Sigmoid colon (tissue), 7 donors: Measurements from ENCODE around the gene DLK2. TPM values are rescaled to one million over a fixed set of nuclear protein-coding genes. Genes with fewer than 3 reads are reported as not detected.
"Not testable (repeated sequence)": the region's sequence is repeated elsewhere in the genome, so short reads cannot be mapped to it uniquely, and the experiment has no call there.

Source experiments
- DNase-seq: peaks from one replicate; pipeline ENCODE4 v3.0.0-alpha.2; 2019
- H3K27ac ChIP-seq, 4 donors: fragments of 200-600 bp; sonication (generic); one replicate each; pipeline ENCODE4 v1.5.1; 2016 to 2019; ENCODE audit warnings: mild to moderate bottlenecking in 1 of 4
- H3K27me3 ChIP-seq, 3 donors: fragments of 200-600 bp; sonication (generic); one replicate each; pipeline ENCODE4 v1.5.1; 2019; ENCODE audit warnings: mild to moderate bottlenecking in 1 of 3
- H3K36me3 ChIP-seq, 4 donors: fragments of 200-600 bp; sonication (generic); one replicate each; pipeline ENCODE4 v1.5.1; 2016 to 2019
- H3K4me1 ChIP-seq, 4 donors: fragments of 200-600 bp; sonication (generic); one replicate each; pipeline ENCODE4 v1.5.1; 2017 to 2019
- H3K4me3 ChIP-seq, 4 donors: fragments of 200-600 bp; sonication (generic); one replicate each; pipeline ENCODE4 v1.5.1; 2017 to 2019; ENCODE audit warnings: mild to moderate bottlenecking in 2 of 4, moderate library complexity in 1 of 4
- H3K9me3 ChIP-seq, 4 donors: fragments of 200-600 bp in 3 of 4; sonication (generic) in 3 of 4; one replicate each; pipeline versions ENCODE4 v1.5.1 to v1.6.1; 2013 to 2019
- CTCF ChIP-seq, 4 experiments: fragments of 450-650 bp in 3 of 4; fragments of 200-600 bp in 1 of 4; IDR thresholded peaks; one replicate each; pipeline ENCODE4 v1.5.1; 2016 to 2019; ENCODE audit warnings: antibody characterized with exemption in 4 of 4, mild to moderate bottlenecking in 3 of 4, moderate library complexity in 2 of 4
- EP300 ChIP-seq, 4 donors: sonication (generic); formaldehyde crosslinking; IDR thresholded peaks; one replicate each; pipeline ENCODE4 v1.6.1; 2017; ENCODE audit warnings: antibody characterized with exemption in 4 of 4
- POLR2A ChIP-seq, 2 donors: fragments of 450-650 bp; IDR thresholded peaks; one replicate each; pipeline ENCODE4 v1.6.1; 2016; ENCODE audit warnings: antibody characterized with exemption in 2 of 2, mild to moderate bottlenecking in 2 of 2, moderate library complexity in 2 of 2
- POLR2AphosphoS5 ChIP-seq, 4 donors: sonication (generic); formaldehyde crosslinking; IDR thresholded peaks; one replicate each; pipeline ENCODE4 v1.6.1; 2017; ENCODE audit warnings: antibody characterized with exemption in 4 of 4
- WGBS, 2 donors: extraction: QIAGEN DNeasy Blood & Tissue Kit; methylation state at CpG; one replicate each; pipeline ENCODE4 v1.1.7; 2013; 5-methylcytosine and 5-hydroxymethylcytosine counted together
- intact Hi-C: fragments of 100-400 bp; cut with DNase I; formaldehyde crosslinking; loops from one replicate; pipeline ENCODE4 v1.15.1; 2023
- polyA plus RNA-seq, 3 donors: library from polyadenylated mRNA; stranded (reverse); fragments of 200-250 nt; gene quantifications; one replicate each; pipeline ENCODE4 v1.2.3, GENCODE V29; 2013
- total RNA-seq, 4 donors: library from RNA; depleted of rRNA; stranded (reverse); fragments of >200 nt; gene quantifications; one replicate each; pipeline ENCODE4 v1.1.0, GENCODE V29; 2016
- donor health status: healthy with polysubstance abuse.
- donor health status: Bipolar disorder and iron deficiency.
- donor health status: healthy.

DLK2 gene
- total and polyA plus RNA-seq, 7 donors = 0.64 TPM; not detected in 6

- Histone ChIP-seq H3K4me1 (no peaks in the 10 kb centered on the region), H3K27ac (no peak overlapping the region), H3K27me3 (peaks cover 0 to 49% (median 19%) of the 10 kb centered on the region in 3 donors), H3K36me3 (no peaks in the 10 kb centered on the region), H3K4me3 (no peak overlapping the region), H3K9me3 (no peaks in the 10 kb centered on the region)
- 75 to 88% methylated on average over 8 of the region's 8 CpGs for WGBS, 2 donors
- TF ChIP-seq EP300 (IDR thresholded peaks at IDR 0.05) (no peak), CTCF (IDR thresholded peaks at IDR 0.05) (no peak), POLR2AphosphoS5 (IDR thresholded peaks at IDR 0.05) (no peak)
- intact Hi-C loops = no loop called here
- DNase-seq = no peak
These were observed 9.0 kb upstream of the DLK2 start for GRCh38 chr6:43464337-43464736.

GRCh38 chr6:43461936-43462335 lies 6.6 kb upstream of the DLK2 start:
- Histone ChIP-seq H3K27me3 (peaks cover under 1 to 66% (median 34%) of the 10 kb centered on the region in 3 donors), H3K4me3 (no peak overlapping the region), H3K27ac (no peak overlapping the region), H3K9me3 (no peaks in the 10 kb centered on the region), H3K4me1 (no peaks in the 10 kb centered on the region), H3K36me3 (no peaks in the 10 kb centered on the region)
- intact Hi-C loops = no loop called here
- DNase-seq = no peak
- WGBS, 2 donors = 70 to 77% methylated on average over 5 of the region's 5 CpGs
- TF ChIP-seq EP300 (IDR thresholded peaks at IDR 0.05) (no peak), POLR2A (IDR thresholded peaks at IDR 0.05) (no peak)

- Histone ChIP-seq H3K36me3 (no peaks in the 10 kb centered on the region), H3K4me3 (no peak overlapping the region), H3K27ac (no peak overlapping the region), H3K27me3 (peaks cover 14 to 79% (median 43%) of the 10 kb centered on the region in 3 donors), H3K9me3 (no peaks in the 10 kb centered on the region), H3K4me1 (peaks cover 0 to 12% (median 12%) of the 10 kb centered on the region in 4 donors)
- no peak for TF ChIP-seq POLR2AphosphoS5 (IDR thresholded peaks at IDR 0.05)
- no peak for TF ChIP-seq EP300 (IDR thresholded peaks at IDR 0.05)
- TF ChIP-seq CTCF (IDR thresholded peaks at IDR 0.05) = no peak
- TF ChIP-seq POLR2A (IDR thresholded peaks at IDR 0.05) = no peak
- intact Hi-C loops = no loop called here
- WGBS, 2 donors = 64 to 80% methylated on average over 4 of the region's 4 CpGs
- no peak for DNase-seq
These were observed 4.7 kb upstream of the DLK2 start for GRCh38 chr6:43460032-43460431.

GRCh38 chr6:43459535-43459934 lies 4.2 kb upstream of the DLK2 start:
- Histone ChIP-seq H3K27me3 (peaks cover 15 to 84% (median 42%) of the 10 kb centered on the region in 3 donors), H3K27ac (no peak overlapping the region), H3K4me1 (peaks cover 0 to 17% (median 17%) of the 10 kb centered on the region in 4 donors), H3K9me3 (no peaks in the 10 kb centered on the region), H3K4me3 (no peak overlapping the region), H3K36me3 (no peaks in the 10 kb centered on the region)
- intact Hi-C loops = no loop called here
- TF ChIP-seq POLR2A (IDR thresholded peaks at IDR 0.05) = no peak
- TF ChIP-seq EP300 (IDR thresholded peaks at IDR 0.05) = no peak
- no peak for TF ChIP-seq CTCF (IDR thresholded peaks at IDR 0.05)
- TF ChIP-seq POLR2AphosphoS5 (IDR thresholded peaks at IDR 0.05) = no peak
- no peak for DNase-seq
- 76 to 90% methylated on average over 1 of the region's 1 CpG for WGBS, 2 donors

- DNase-seq, H3K9me3 ChIP-seq, intact Hi-C loops, H3K36me3 ChIP-seq, H3K4me3 ChIP-seq, H3K27ac ChIP-seq: not testable (repeated sequence)
- WGBS, 2 donors = 89 to 93% methylated on average over 15 of the region's 15 CpGs
- Histone ChIP-seq H3K4me1 (peaks cover 0 to 22% (median 18%) of the 10 kb centered on the region in 4 donors), H3K27me3 (peaks cover 15 to 79% (median 39%) of the 10 kb centered on the region in 3 donors)
These were observed 2.8 kb upstream of the DLK2 start for GRCh38 chr6:43458154-43458553.

GRCh38 chr6:43457643-43458042 lies 2.3 kb upstream of the DLK2 start:
- no peak overlapping the region for H3K27ac ChIP-seq
- no peaks in the 10 kb centered on the region for H3K9me3 ChIP-seq
- no peak for DNase-seq
- no peak for TF ChIP-seq POLR2AphosphoS5 (IDR thresholded peaks at IDR 0.05)
- TF ChIP-seq POLR2A (IDR thresholded peaks at IDR 0.05) = no peak
- no peak for TF ChIP-seq CTCF (IDR thresholded peaks at IDR 0.05)
- TF ChIP-seq EP300 (IDR thresholded peaks at IDR 0.05) = no peak
- H3K36me3 ChIP-seq = peaks cover 0 to 4% (median 0%) of the 10 kb centered on the region in 4 donors
- 47 to 70% methylated on average over 9 of the region's 9 CpGs for WGBS, 2 donors
- no peak overlapping the region for H3K4me3 ChIP-seq
- H3K27me3 ChIP-seq = peaks cover 15 to 74% (median 39%) of the 10 kb centered on the region in 3 donors
- intact Hi-C loops = no loop called here
- peaks cover 0 to 22% (median 18%) of the 10 kb centered on the region in 4 donors for H3K4me1 ChIP-seq
